Esophagus mucosa (tissue), 1 donor: Measurements from ENCODE around the gene NUB1. TPM values are rescaled to one million over a fixed set of nuclear protein-coding genes. Genes with fewer than 3 reads are reported as not detected.

Source experiments
- ATAC-seq: fragments of 200-7000 bp; cut with Tn5 transposase; one replicate; pipeline ENCODE4 v1.9.1; 2020
- total RNA-seq: library from RNA; stranded (reverse); gene quantifications from one replicate; pipeline ENCODE4 v1.2.4, GENCODE V29; 2023
- donor health status: DM: yes; HTN: yes; CAD: no.

Gene NUB1
- total RNA-seq, 1 donor from 2014 or later, result 19.8 TPM

DNA sequence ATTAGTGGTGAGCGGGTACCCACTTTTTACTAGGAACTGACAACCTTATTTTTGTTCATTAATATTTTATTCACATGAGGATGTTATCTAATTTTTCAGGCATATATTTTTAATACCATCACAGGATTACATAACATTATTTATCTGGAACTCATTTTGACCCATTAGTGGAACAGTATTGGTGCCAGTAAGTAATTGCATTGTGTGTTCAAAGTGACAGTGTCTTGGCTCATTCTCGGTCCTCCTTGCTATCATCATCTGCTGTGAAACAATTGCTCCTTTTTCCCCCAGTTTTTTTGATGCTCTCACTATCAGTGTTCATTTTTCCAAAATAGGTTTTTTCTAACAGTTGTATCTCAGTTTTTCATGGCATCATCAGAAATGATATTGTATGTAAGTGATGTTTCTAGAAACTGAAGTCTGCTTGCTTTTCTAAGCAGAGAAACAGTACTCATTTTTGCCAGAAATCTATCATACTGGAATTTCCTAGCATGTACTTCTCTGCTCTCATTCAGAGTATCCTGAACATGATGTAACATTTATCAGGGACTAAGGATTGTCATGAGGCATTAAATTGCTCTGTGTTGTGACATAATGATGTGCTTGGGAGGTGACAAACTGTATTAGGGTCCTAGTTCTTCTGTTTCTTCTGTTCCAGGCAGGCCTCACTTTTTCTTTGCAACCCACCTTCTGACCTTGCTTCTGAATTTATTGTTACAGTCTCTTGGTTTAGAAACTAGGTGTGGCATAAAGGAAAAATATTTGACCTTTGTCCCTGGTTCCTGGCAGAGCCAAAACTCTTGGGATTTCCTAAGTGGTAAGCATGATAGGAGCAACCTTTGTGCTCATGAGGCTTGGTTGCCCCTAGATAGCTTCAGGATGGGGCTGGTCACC, 4.2 kb downstream of the NUB1 start:
- ATAC-seq, result no peak

- no peak for ATAC-seq
Measured at GRCh38 chr7:151346470-151346769, 4.8 kb downstream of the NUB1 start.

DNA sequence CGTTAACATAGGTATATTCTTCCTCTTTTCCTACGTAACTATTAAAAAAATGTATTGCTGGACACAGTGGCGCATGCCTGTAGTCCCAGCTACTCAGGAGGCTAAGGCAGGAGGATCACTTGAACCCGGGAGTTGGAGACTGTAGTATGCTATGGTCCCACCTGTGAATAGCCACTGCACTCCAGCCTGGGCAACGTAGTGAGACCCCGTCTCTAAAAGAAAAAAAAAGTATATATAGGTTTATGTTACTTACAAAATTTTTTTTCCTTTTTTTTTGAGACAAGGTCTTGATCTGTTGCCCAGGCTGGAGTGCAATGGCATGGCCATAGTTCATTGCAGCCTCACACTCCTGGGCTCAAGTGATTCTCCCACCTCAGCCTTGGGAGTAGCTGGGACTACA, 5.6 kb downstream of the NUB1 start:
- ATAC-seq, result no peak

- no peak for ATAC-seq
Measured at GRCh38 chr7:151348970-151349369, 7.4 kb downstream of the NUB1 start.

- ATAC-seq, result peak; percentile 38
Measured at GRCh38 chr7:151349507-151349853, 7.9 kb downstream of the NUB1 start.

GRCh38 chr7:151351027-151351426, 9.4 kb downstream of the NUB1 start:
- ATAC-seq, result peak; percentile 36

DNA sequence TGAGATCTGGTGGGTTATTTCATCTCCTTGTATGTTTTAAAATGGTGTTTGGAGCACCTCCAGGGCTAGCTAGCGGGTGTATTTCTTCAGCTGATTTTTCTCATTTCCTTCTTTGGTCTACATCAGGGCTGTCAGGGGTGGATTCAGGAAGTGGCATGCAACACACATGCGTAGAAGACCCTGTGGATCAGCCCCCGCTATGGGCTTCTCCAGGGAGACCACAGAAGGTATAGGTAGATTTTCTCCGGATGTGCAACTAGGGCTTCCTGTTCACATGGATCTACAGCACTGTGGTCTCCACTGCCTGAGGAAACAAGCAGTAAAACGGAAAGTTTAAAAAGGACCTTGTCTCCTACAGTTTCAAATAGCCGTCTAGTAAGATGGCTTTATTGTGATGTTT, 10.4 kb downstream of the NUB1 start:
- ATAC-seq, result no peak

GRCh38 chr7:151352512-151352911, 10.9 kb downstream of the NUB1 start:
- ATAC-seq, result no peak

DNA sequence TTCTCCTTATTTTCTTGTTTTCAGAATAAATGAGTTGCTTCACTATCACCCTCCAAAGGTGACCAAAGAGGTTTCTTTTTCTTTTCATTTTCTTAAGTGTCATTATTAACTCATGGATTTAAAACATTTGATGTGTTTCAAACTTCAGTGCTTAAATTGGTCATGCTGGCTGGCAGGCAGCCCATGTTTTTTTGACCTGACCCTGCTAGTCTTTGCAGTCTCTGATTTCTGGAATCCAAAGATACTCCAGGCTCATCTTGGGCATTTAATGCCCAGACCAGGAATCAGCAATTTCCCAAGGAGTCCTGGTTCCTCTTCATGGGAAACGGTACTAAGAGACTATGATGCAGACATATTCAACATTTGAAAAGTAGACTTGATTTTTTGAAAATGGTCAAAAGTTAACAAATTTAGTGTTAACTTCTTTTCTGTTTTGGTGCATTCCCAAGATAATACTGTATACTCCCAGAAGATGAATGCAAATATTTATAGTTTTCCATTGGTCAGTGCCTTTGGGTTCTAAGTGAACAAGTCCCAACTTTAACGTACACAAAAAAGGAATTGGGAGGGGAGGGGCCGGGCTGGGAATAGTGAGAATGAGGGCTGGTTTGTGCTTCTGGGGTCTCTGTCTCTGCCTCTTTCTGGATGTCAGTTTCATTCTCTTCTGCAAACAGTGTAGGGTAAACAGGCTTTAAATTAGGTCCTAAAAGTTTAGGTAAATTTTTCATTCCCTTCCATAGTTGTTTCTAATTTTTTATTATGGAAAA, 19.8 kb downstream of the NUB1 start:
- ATAC-seq, result no peak

- no peak for ATAC-seq
Measured at GRCh38 chr7:151363182-151363581, 21.6 kb downstream of the NUB1 start.

GRCh38 chr7:151366166-151366879, 24.7 kb downstream of the NUB1 start:
- ATAC-seq, result no peak

DNA sequence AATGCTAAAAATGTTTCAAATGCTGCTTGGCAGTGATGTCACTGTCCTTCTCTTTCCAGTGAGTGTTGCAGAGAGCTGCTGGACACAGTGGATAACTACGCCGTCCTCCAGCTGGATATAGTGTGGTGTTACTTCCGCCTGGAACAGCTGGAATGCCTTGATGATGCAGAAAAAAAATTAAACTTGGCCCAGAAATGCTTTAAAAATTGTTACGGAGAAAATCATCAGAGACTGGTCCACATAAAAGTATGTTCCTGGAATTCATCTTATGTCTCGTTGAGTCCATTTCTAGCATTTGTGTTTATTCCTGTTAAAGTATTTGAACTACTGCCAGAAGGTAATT, 25.2 kb downstream of the NUB1 start:
- ATAC-seq, result no peak

GRCh38 chr7:151367284-151367683, 25.7 kb downstream of the NUB1 start:
- no peak for ATAC-seq

GRCh38 chr7:151368136-151368571, 26.5 kb downstream of the NUB1 start:
- peak; percentile 97 for ATAC-seq

DNA sequence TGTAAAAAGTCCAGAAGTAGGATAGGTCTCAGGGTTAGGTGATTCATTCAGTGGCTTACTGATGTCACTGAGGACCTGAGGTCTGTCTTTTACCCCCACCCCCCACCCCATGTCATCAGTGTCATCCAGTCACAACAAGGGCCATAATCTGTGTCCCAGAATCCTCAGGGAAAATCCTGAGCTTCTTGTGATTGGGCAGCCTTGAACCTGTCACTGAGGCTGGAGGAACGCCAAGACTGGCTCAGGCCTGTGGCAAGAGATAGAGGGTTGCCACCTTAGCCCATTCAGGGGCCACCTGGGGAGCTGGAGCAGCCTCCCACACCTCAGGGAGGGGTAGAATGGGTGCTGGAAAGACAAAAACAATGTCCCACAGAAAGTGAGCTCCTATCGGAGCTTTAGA, 29.7 kb downstream of the NUB1 start:
- ATAC-seq, result no peak

- ATAC-seq, result no peak
Measured at GRCh38 chr7:151372612-151373265, 31.1 kb downstream of the NUB1 start.

- no peak for ATAC-seq
Measured at GRCh38 chr7:151373599-151373998, 32.0 kb downstream of the NUB1 start.

- peak; percentile 19 for ATAC-seq
Measured at GRCh38 chr7:151374139-151374538, 32.5 kb downstream of the NUB1 start.

GRCh38 chr7:151374726-151375125, 33.1 kb downstream of the NUB1 start:
- ATAC-seq, result no peak

GRCh38 chr7:151375530-151376217, 34.1 kb downstream of the NUB1 start:
- ATAC-seq, result no peak

DNA sequence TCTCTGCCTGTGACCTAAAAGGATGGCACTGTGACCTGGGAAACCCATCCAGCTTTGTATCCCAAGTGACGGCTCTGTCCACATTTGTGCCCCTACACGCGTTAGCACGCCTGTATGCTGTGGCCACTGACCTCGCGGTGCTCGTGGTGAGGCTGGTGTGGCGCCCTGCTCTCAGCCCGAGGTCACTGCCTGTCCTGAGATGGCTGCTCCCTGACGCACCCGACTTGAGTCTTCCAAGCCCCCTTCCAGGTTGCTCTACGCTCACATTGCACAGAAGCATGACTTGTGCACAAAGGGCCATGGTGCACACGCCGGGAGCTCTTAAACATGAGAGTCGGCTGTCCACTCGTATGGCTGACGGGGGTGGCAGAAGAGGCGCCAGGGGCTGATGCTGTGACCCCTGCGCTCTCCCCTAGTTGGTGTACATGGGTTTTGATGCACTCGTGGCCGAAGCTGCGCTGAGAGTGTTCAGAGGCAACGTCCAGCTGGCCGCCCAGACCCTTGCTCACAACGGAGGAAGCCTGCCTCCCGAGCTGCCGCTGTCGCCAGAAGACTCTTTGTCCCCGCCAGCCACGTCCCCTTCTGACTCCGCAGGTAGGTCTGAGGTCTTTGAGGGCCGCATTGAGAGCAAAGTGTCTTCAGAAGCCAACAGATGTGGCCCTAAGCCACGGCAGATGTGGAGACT, 34.7 kb downstream of the NUB1 start:
- no peak for ATAC-seq

DNA sequence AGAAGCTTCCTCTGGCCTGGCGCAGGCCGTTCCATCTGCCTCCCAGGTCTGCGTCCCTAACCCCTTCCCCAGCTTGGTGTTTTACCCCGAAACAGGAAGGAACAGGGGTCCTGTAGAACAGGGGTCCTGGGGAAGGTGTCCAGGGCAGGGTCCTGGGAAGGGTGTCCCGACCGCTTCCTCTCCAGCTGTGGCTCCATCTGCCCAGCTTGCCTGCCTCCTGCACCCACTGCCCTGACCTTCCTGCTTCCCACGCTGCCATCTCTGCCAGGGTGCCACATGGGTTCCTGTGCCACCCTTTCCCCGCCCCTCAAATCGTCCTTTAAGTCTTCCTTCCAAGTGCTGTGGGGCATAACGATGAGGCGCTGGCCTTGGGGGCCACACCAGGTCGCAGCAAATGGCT, 35.8 kb downstream of the NUB1 start:
- no peak for ATAC-seq
